MCF 10A (cell line): ENCODE data around the gene RAD51D. TPM values are rescaled to one million over a fixed set of nuclear protein-coding genes. Genes with fewer than 3 reads are reported as not detected.

Source experiments
- BruUV-seq: library from RNA; stranded (reverse); fragments of 400-500 nt; replicated peaks from 2 replicates; lab custom pipeline; 2021; lab: Mats Ljungman, UMichigan
- CTCF ChIA-PET: fragments of 300-600 bp; sonication (Branson Sonifier 250); formaldehyde crosslinking; extraction: SDS; loops from one replicate; lab custom pipeline; 2021; ENCODE audit warnings: antibody characterized with exemption, inconsistent platforms; lab: Yijun Ruan, JAX
- POLR2A ChIA-PET: fragments of 300-600, 350-650 bp; sonication (Branson Sonifier 250); formaldehyde crosslinking; extraction: SDS; loops from one replicate; lab custom pipeline; 2020; ENCODE audit warnings: antibody characterized with exemption, inconsistent platforms; lab: Yijun Ruan, JAX
- DNase-seq: peaks from one replicate; pipeline ENCODE4 v3.0.0-alpha.2; 2018; ENCODE audit not compliant: unreplicated experiment
- H3K27ac Mint-ChIP-seq: one replicate; pipeline ENCODE4 v1.8.0; 2022; ENCODE audit warnings: mild to moderate bottlenecking, low read depth, mixed read lengths; ENCODE audit not compliant: unreplicated experiment
- H3K27me3 Mint-ChIP-seq: one replicate; pipeline ENCODE4 v1.8.0; 2022; ENCODE audit warnings: mixed read lengths; ENCODE audit not compliant: insufficient read depth, unreplicated experiment
- H3K36me3 Mint-ChIP-seq: one replicate; pipeline ENCODE4 v1.8.0; 2022; ENCODE audit warnings: mild to moderate bottlenecking, moderate library complexity, mixed read lengths; ENCODE audit not compliant: insufficient read depth, unreplicated experiment
- H3K4me1 Mint-ChIP-seq: one replicate; pipeline ENCODE4 v1.8.0; 2022; ENCODE audit warnings: mixed read lengths; ENCODE audit not compliant: insufficient read depth, unreplicated experiment
- H3K4me3 Mint-ChIP-seq: one replicate; pipeline ENCODE4 v1.8.0; 2022; ENCODE audit warnings: mild to moderate bottlenecking, moderate library complexity, mixed read lengths; ENCODE audit not compliant: unreplicated experiment
- H3K9me3 Mint-ChIP-seq: one replicate; pipeline ENCODE4 v1.8.0; 2022; ENCODE audit warnings: mixed read lengths; ENCODE audit not compliant: unreplicated experiment
- intact Hi-C: fragments of 100-400 bp; cut with micrococcal nuclease; formaldehyde crosslinking; loops from 2 replicates; pipeline ENCODE4 v1.14.1; 2022
- total RNA-seq: library from RNA; stranded (reverse); gene quantifications from 2 replicates; pipeline ENCODE4 v1.2.3, GENCODE V29; 2022
- TF ChIP-seq, protein P1 (sequence below): fragments of 200-600 bp; IDR thresholded peaks from one replicate; pipeline ENCODE4 v1.8.0; 2022; ENCODE audit warnings: antibody characterized with exemption, mild to moderate bottlenecking; ENCODE audit not compliant: unreplicated experiment

Gene RAD51D
- total RNA-seq, 1 experiment from 2014 or later, result 13.0 TPM

DNA sequence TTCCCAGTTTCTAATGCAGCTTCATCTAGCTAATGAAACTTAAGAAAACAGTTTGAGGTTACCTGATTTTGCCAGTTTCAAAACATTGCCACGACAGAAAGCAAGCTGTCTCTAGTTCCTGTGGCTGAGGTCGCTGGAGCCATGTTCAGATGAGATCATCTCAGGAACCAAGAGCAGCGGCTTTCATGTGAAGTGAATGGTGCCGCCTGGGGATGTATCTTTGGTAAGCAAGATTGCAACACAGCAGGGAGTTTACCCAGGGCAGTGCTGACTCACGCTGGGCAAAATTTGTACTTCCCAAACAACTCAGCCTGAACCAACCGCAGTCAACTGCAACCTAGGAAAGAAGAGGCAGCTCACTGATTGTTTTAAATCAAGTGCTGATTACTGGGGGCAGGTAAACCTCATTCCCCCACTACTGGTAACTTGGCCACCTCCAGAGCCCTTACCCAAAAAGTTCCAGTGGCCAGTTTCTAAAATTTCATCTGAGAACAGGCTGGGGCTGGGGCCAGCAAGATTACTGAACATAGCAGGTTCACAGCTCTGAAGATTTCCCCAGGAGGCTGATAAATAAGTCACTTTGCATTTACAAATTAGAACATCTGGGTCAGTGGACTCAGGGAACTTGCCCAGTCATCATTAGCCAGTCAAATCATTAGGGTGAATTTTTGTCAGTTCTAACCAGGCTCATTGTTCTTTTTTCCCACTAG is 56.0 kb downstream of the RAD51D start, which contains the start of gene RFFL:
Gene RFFL, minus strand, starts transcription at position 194 of the 710 bp plus-strand sequence. CDS start 37,154 bp downstream, outside the sequence.
- ChIA-PET CTCF (interaction anchor here (0.6 to 2.5 kb wide), 19 partner anchors 10 to 643 kb away, joined by 3 to 12 read pairs (median 4); partner anchors contain the start of gene SLFN12L), POLR2A (interaction anchor here (0.7 to 5.0 kb wide), 23 partner anchors 10 to 525 kb away, joined by 3 to 119 read pairs (median 4); partner anchors contain the start of genes LIG3 and PEX12)
- H3K9me3 Mint-ChIP-seq, result no peaks in the 10 kb centered on the region
- H3K4me1 Mint-ChIP-seq, result peaks cover 26% of the 10 kb centered on the region
- peak; percentile 98 for DNase-seq
- peak within 1 kb of the TSS; percentile 73 for H3K4me3 Mint-ChIP-seq
- H3K27me3 Mint-ChIP-seq, result no peaks in the 10 kb centered on the region
- H3K27ac Mint-ChIP-seq, result peak within 1 kb of the TSS; percentile 95
- BruUV-seq, result TSS peak; percentile 96
- intact Hi-C loops, result loop anchor here (1.0 to 5.0 kb wide), 4 partner anchors 15 to 369 kb away; partner anchors contain the start of genes RAD51D and SLFN12
- peaks cover 4% of the 10 kb centered on the region for H3K36me3 Mint-ChIP-seq
- TF ChIP-seq, protein P1, sequence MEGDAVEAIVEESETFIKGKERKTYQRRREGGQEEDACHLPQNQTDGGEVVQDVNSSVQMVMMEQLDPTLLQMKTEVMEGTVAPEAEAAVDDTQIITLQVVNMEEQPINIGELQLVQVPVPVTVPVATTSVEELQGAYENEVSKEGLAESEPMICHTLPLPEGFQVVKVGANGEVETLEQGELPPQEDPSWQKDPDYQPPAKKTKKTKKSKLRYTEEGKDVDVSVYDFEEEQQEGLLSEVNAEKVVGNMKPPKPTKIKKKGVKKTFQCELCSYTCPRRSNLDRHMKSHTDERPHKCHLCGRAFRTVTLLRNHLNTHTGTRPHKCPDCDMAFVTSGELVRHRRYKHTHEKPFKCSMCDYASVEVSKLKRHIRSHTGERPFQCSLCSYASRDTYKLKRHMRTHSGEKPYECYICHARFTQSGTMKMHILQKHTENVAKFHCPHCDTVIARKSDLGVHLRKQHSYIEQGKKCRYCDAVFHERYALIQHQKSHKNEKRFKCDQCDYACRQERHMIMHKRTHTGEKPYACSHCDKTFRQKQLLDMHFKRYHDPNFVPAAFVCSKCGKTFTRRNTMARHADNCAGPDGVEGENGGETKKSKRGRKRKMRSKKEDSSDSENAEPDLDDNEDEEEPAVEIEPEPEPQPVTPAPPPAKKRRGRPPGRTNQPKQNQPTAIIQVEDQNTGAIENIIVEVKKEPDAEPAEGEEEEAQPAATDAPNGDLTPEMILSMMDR, result no peak

DNA sequence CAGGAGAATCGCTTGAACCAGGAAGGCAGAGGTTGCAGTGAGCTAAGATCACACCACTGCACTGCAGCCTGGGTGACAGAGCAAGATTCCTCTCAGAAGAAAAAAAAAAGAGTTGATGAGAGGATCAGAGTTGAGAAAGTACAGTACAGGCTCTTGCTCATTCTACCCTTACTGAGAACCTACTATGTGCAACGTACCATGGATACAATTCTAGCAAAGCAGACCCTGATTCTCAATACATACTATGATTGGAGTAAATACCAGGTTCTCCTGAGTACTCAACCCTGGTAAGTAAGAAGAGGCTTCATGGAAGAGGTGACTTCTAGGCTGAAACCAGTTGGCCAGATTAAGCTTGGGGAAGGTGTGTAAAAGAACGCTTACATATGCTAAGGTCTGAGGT is 57.4 kb downstream of the RAD51D start:
- ChIA-PET POLR2A (interaction anchor here (0.7 to 5.0 kb wide), 7 partner anchors 22 to 407 kb away, joined by 3 to 119 read pairs (median 11); partner anchors contain the start of gene LIG3), CTCF (interaction anchor here (0.7 to 2.2 kb wide), 4 partner anchors 9 to 68 kb away, joined by 3 to 12 read pairs (median 5); no protein-coding TSS in a partner anchor)
- H3K36me3 Mint-ChIP-seq, result peaks cover 4% of the 10 kb centered on the region
- no TSS peak for BruUV-seq
- H3K27ac Mint-ChIP-seq, result peak overlapping the region; percentile 95
- no peaks in the 10 kb centered on the region for H3K27me3 Mint-ChIP-seq
- H3K9me3 Mint-ChIP-seq, result no peaks in the 10 kb centered on the region
- TF ChIP-seq, protein P1, result no peak
- no peak for DNase-seq
- peak overlapping the region; percentile 73 for H3K4me3 Mint-ChIP-seq
- H3K4me1 Mint-ChIP-seq, result peaks cover 26% of the 10 kb centered on the region
- intact Hi-C loops, result loop anchor here (2.0 to 5.0 kb wide), 3 partner anchors 16 to 370 kb away; partner anchors contain the start of genes RAD51D and SLFN12

DNA sequence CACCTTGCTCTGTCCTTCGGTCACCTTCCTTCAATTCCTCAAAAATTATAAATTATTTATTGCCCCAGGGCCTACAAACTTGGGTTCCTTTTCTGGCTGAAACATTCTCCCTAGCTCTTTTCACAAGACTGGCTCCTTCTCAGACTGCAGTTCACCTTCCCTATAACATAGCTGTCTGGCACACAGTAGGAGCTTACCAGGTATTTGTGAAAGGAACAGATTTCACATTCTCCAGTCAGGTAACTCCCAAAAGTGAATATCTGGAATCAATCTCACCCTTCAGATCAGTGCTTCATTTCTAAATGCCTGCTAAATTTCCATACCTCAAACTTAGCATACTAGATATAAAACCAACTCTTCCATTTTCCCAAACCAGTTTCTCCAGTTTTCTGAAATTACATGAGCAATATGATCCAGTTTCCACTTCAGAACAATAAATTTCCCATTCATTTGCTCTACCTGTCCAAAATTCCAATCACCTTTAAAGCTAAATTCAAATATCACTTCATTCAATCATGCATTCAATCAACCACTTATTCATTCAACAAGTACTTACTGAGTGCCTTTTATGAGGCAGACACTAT is 62.2 kb downstream of the RAD51D start:
- Mint-ChIP-seq H3K4me3 (no peak overlapping the region), H3K27ac (no peak overlapping the region), H3K4me1 (peaks cover 16% of the 10 kb centered on the region), H3K9me3 (no peaks in the 10 kb centered on the region), H3K36me3 (peaks cover 4% of the 10 kb centered on the region), H3K27me3 (no peaks in the 10 kb centered on the region)
- no peak for DNase-seq
- CTCF ChIA-PET, result interaction anchor here (0.6 to 1.5 kb wide), 4 partner anchors 30 to 748 kb away, joined by 3 to 4 read pairs (median 3); no protein-coding TSS in a partner anchor
- TF ChIP-seq, protein P1, result no peak
- BruUV-seq, result no TSS peak
- POLR2A ChIA-PET, result no interaction called here
- intact Hi-C loops, result no loop called here
